Endothelial cell of umbilical vein (primary cell): ENCODE results near the gene ACR. TPM values are rescaled to one million over a fixed set of nuclear protein-coding genes. Genes with fewer than 3 reads are reported as not detected.

ENCODE experiments used
- BruUV-seq: library from RNA; stranded (reverse); fragments of 400-500 nt; replicated peaks from 2 replicates; lab custom pipeline; 2021; lab: Mats Ljungman, UMichigan
- CTCF ChIA-PET: fragments of 300-600, 350-600 bp; sonication (Branson Sonifier 250); formaldehyde crosslinking; loops from one replicate; lab custom pipeline; 2021; ENCODE audit warnings: antibody characterized with exemption, inconsistent platforms; lab: Charles Lee
- POLR2A ChIA-PET: fragments of 300-600, 350-600 bp; sonication (Branson Sonifier 250); formaldehyde crosslinking; loops from one replicate; lab custom pipeline; 2021; ENCODE audit warnings: antibody characterized with exemption, inconsistent platforms; lab: Charles Lee
- DNase-seq: peaks from one replicate; pipeline ENCODE4 v3.0.0-alpha.2; 2011; ENCODE audit warnings: low read depth, low spot score
- FAIRE-seq: peaks from 2 replicates; lab custom pipeline; 2011; peaks lifted over from hg19 to GRCh38; lab: Jason Lieb, UNC
- H2AFZ ChIP-seq: 2 replicates; pipeline ENCODE4 v1.6.0; 2012; ENCODE audit warnings: low read depth, low read length, control low read depth, inconsistent platforms
- H3K27ac ChIP-seq: 2 replicates; pipeline ENCODE4 v1.5.1; 2011; ENCODE audit warnings: low read depth, mild to moderate bottlenecking, control low read depth, low read length, moderate library complexity; ENCODE audit not compliant: insufficient read depth
- H3K27me3 ChIP-seq, 2 experiments: 2 replicates each; pipeline versions ENCODE4 v1.6.0 to v1.6.1; 2011; ENCODE audit warnings: low read length in 2 of 2, mixed read lengths in 1 of 2; ENCODE audit not compliant: control insufficient read depth in 2 of 2, insufficient read depth in 2 of 2
- H3K36me3 ChIP-seq, 2 experiments: 2 replicates in 1 of 2; 3 replicates in 1 of 2; pipeline ENCODE4 v1.5.1; 2011; ENCODE audit warnings: low read length in 2 of 2, mild to moderate bottlenecking in 1 of 2, moderate library complexity in 1 of 2; ENCODE audit not compliant: control insufficient read depth in 2 of 2, insufficient read depth in 2 of 2; ENCODE audit errors: extremely low read depth in 1 of 2
- H3K4me1 ChIP-seq: 3 replicates; pipeline ENCODE4 v1.5.1; 2011; ENCODE audit warnings: mild to moderate bottlenecking, low read length; ENCODE audit not compliant: control insufficient read depth, insufficient read depth; ENCODE audit errors: extremely low read depth
- H3K4me2 ChIP-seq: 2 replicates; pipeline ENCODE4 v1.6.1; 2011; ENCODE audit warnings: low read length, control low read depth, mixed read lengths; ENCODE audit not compliant: insufficient read depth
- H3K4me3 ChIP-seq, 3 experiments: fragments of 200-600 bp in 1 of 3; sonication (generic), shearing (Covaris generic) in 1 of 3; replicated peaks in 1 of 3; 2 replicates each; pipeline ENCODE4 v1.5.1; 2011 to 2016; ENCODE audit warnings: control low read depth in 3 of 3, low read length in 3 of 3, mild to moderate bottlenecking in 2 of 3, inconsistent platforms in 1 of 3, low read depth in 1 of 3, moderate library complexity in 1 of 3; ENCODE audit not compliant: insufficient read depth in 1 of 3
- H3K79me2 ChIP-seq: 2 replicates; pipeline ENCODE4 v1.6.0; 2012; ENCODE audit warnings: low read length, inconsistent platforms; ENCODE audit not compliant: control insufficient read depth, insufficient read depth
- H3K9ac ChIP-seq: replicated peaks from 2 replicates; pipeline ENCODE3; 2011; ENCODE audit warnings: low read length, control low read depth; ENCODE audit not compliant: insufficient read depth; ENCODE audit errors: extremely low read depth
- H3K9me1 ChIP-seq: replicated peaks from 3 replicates; pipeline ENCODE4 v1.6.0; 2011; ENCODE audit warnings: mild to moderate bottlenecking, low read length; ENCODE audit not compliant: control insufficient read depth, insufficient read depth; ENCODE audit errors: extremely low read depth
- H3K9me3 ChIP-seq: replicated peaks from 2 replicates; pipeline ENCODE4 v1.5.1; 2012; ENCODE audit warnings: low read length, inconsistent platforms; ENCODE audit not compliant: control insufficient read depth, insufficient read depth
- H4K20me1 ChIP-seq: replicated peaks from 2 replicates; pipeline ENCODE3; 2011; ENCODE audit warnings: mild to moderate bottlenecking, low read length; ENCODE audit not compliant: control insufficient read depth, insufficient read depth; ENCODE audit errors: extremely low read depth
- CTCF ChIP-seq, 2 donors: IDR thresholded peaks; 1 replicate in 1 of 2; 2 replicates in 1 of 2; pipeline ENCODE4 v1.5.1; 2011; ENCODE audit warnings: low read length in 2 of 2, mild to moderate bottlenecking in 2 of 2, moderate library complexity in 2 of 2, control low read depth in 1 of 2, inconsistent platforms in 1 of 2, low read depth in 1 of 2; ENCODE audit not compliant: insufficient read depth in 1 of 2; ENCODE audit errors: extremely low read depth in 1 of 2
- EZH2 ChIP-seq: IDR thresholded peaks from 2 replicates; pipeline ENCODE4 v1.6.1; 2012; ENCODE audit warnings: borderline replicate concordance, low read depth, mild to moderate bottlenecking, moderate library complexity, low read length, inconsistent platforms; ENCODE audit not compliant: severe bottlenecking
- FOS ChIP-seq: IDR thresholded peaks from 2 replicates; pipeline ENCODE4 v1.6.1; 2011; ENCODE audit warnings: mild to moderate bottlenecking, low read length, moderate library complexity, borderline replicate concordance; ENCODE audit not compliant: insufficient read depth
- GATA2 ChIP-seq: IDR thresholded peaks from 2 replicates; pipeline ENCODE4 v1.7.0; 2011; ENCODE audit warnings: low read depth, mild to moderate bottlenecking, moderate library complexity, mixed read lengths, low read length; ENCODE audit not compliant: insufficient read length, insufficient read depth
- JUN ChIP-seq: IDR thresholded peaks from 2 replicates; pipeline ENCODE4 v1.6.1; 2011; ENCODE audit warnings: borderline replicate concordance, low read depth; ENCODE audit not compliant: insufficient read length, insufficient read depth
- MAX ChIP-seq: IDR thresholded peaks from 2 replicates; pipeline ENCODE4 v1.6.1; 2011; ENCODE audit not compliant: insufficient read depth, insufficient read length
- MYC ChIP-seq: IDR thresholded peaks from one replicate; pipeline ENCODE4 v1.6.1; 2011; ENCODE audit warnings: mild to moderate bottlenecking, low read depth, low read length
- POLR2A ChIP-seq: IDR thresholded peaks from 2 replicates; pipeline ENCODE4 v1.6.1; 2012; ENCODE audit warnings: low read depth, mild to moderate bottlenecking, control low read depth, low read length
- POLR2AphosphoS5 ChIP-seq: IDR thresholded peaks from 2 replicates; pipeline ENCODE4 v1.6.1; 2012; ENCODE audit warnings: low read depth, mild to moderate bottlenecking, control low read depth, low read length, moderate library complexity; ENCODE audit not compliant: insufficient read depth
- dilution Hi-C: fragments of 300-500 bp; cut with MboI; formaldehyde crosslinking; loops from one replicate; pipeline ENCODE4 v1.15.0; 2019; ENCODE audit warnings: low sequenced_read_pairs; ENCODE audit not compliant: extremely low pct_ligation_motif_present
- intact Hi-C: fragments of 100-400 bp; cut with micrococcal nuclease; formaldehyde crosslinking; loops from one replicate; pipeline ENCODE4 v1.10.0; 2022
- polyA plus RNA-seq, 4 experiments: library from polyadenylated mRNA; depleted of rRNA in 3 of 4; stranded (reverse) in 3 of 4; unstranded in 1 of 4; fragments of >200 nt; gene quantifications; 2 replicates each; pipeline versions ENCODE4 v1.2.1 to v1.2.3, GENCODE V29; 2011 to 2012; ENCODE audit warnings: missing spikeins in 1 of 4
- total RNA-seq: library from RNA; stranded (reverse); gene quantifications from 2 replicates; pipeline ENCODE4 v1.2.3, GENCODE V29; 2021

Gene ACR
- total and polyA plus RNA-seq, 2 donors (not counting 3 experiments of a cell fraction or from before 2014, with no cell fraction given): 0.91 to 4.1 TPM

GRCh38 chr22:50699001-50699755, 38.8 kb upstream of the ACR start:
- Histone ChIP-seq H3K27me3 (no peaks in the 10 kb centered on the region), H3K4me2 (no peak overlapping the region), H3K4me3 (no peak overlapping the region), H3K36me3 (peaks cover 45 to 86% of the 10 kb centered on the region in 2 experiments), H3K9me3 (no peaks in the 10 kb centered on the region), H3K27ac (no peak overlapping the region), H3K9ac (no peak overlapping the region), H3K79me2 (peaks cover 90% of the 10 kb centered on the region), H3K4me1 (peaks cover 8% of the 10 kb centered on the region), H2AFZ (no peak overlapping the region), H4K20me1 (no peaks in the 10 kb centered on the region), H3K9me1 (no peaks in the 10 kb centered on the region)
- intact Hi-C loops (no loop called here), dilution Hi-C loops (no loop called here)
- FAIRE-seq (no peak), DNase-seq (no peak)
- no TSS peak for BruUV-seq
- CTCF ChIA-PET: interaction anchor here (1.0 to 2.5 kb wide), 2 partner anchors 57 to 78 kb away, joined by 5 to 12 read pairs; no protein-coding TSS in a partner anchor
- POLR2A ChIA-PET: no interaction called here
- no peak for TF ChIP-seq POLR2A
- no peak for TF ChIP-seq GATA2
- TF ChIP-seq MAX: no peak
- no peak for TF ChIP-seq EZH2
- no peak for TF ChIP-seq POLR2AphosphoS5
- TF ChIP-seq MYC: no peak
- no peak for TF ChIP-seq FOS
- TF ChIP-seq CTCF (IDR thresholded peaks at IDR 0.05; ENCODE audit: extremely low read depth in 1 of 2, insufficient read depth in 1 of 2, low read depth in 1 of 2, low read length in 2 of 2): no peak
- no peak for TF ChIP-seq JUN
